PC-3 (cell line): ENCODE results near the gene ANKRD53.
"Not testable (repeated sequence)": the region's sequence is repeated elsewhere in the genome, so short reads cannot be mapped to it uniquely, and the experiment has no call there.

Experiments
- CTCF ChIP-seq: fragments of 300-600 bp; sonication (generic); conservative IDR thresholded peaks from 2 replicates; pipeline ENCODE4 v1.5.1; 2017; ENCODE audit warnings: antibody characterized with exemption, low read depth, mild to moderate bottlenecking, low read length
- EZH2 ChIP-seq: fragments of 300-600 bp; sonication (generic); IDR thresholded peaks from one replicate; pipeline ENCODE4 v1.6.1; 2017; ENCODE audit warnings: antibody characterized with exemption, mild to moderate bottlenecking, low read length; ENCODE audit not compliant: unreplicated experiment

GRCh38 chr2:71011786-71012185, 33.4 kb downstream of the ANKRD53 start:
- not testable (repeated sequence) for TF ChIP-seq CTCF, EZH2
